Stimulated activated CD8-positive, alpha-beta memory T cell treated with anti-CD3 and anti-CD28 coated beads, Interleukin-7, amount 100 ng/mL, for 24 hours (primary cell): Measurements from ENCODE around the gene SNTA1.
"Not testable (repeated sequence)": the region's sequence is repeated elsewhere in the genome, so short reads cannot be mapped to it uniquely, and the experiment has no call there.

Source experiments
- DNase-seq: peaks from one replicate; pipeline ENCODE4 v3.0.0-alpha.2; 2020; ENCODE audit warnings: low read depth

SNTA1 gene

DNA sequence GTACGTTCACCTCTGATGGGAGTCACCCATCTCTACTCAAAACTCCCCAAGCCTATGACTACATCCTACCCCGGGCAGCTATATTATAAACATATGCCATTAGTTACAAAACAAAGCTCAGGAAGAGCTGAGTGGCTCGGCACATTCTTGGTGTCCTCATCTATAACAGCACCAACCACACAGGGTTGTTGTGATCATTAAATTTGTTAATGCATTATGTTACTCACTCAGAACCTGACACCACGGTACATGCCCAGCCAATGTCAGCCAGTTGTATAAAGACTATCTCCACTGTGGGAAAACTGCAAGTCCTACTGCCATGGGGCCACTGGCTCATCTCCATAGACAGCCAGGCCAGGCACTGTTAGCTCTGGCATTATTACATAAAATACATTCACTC lies 50.0 kb downstream of the SNTA1 start:
- no peak for DNase-seq

DNA sequence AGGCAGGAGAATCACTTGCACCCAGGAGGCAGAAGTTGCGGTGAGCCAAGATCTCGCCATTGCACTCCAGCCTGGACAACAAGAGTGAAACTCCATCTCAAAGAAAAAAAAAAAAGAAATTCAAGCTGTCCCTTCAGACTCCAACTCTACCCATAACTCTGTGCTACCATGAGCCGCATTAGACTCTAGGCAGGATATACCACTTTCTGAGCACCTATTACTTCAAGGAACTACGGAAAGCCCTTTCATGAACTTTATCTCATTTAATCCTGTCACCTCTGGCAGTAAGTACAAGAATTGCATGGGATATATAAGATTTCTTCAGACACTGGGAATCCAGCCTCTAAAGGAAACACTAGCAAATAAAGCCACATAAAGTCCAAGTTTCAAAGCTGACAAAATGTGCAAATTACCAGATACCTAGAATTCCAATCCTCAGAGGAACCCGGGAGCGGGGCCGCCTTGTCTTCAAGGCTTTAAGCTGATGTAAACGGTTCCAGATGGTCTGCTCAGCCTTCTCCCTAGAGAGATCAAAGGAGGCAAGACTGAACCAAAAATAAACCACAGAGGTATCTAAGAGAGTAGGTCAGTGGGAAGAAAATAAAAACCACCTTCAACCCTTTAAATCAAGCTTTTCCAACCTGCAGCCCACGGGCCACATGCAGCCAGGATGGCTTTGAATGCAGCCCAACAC lies 51.7 kb downstream of the SNTA1 start:
- no peak for DNase-seq

GRCh38 chr20:33389326-33389725 lies 54.2 kb downstream of the SNTA1 start:
- DNase-seq = not testable (repeated sequence)

DNA sequence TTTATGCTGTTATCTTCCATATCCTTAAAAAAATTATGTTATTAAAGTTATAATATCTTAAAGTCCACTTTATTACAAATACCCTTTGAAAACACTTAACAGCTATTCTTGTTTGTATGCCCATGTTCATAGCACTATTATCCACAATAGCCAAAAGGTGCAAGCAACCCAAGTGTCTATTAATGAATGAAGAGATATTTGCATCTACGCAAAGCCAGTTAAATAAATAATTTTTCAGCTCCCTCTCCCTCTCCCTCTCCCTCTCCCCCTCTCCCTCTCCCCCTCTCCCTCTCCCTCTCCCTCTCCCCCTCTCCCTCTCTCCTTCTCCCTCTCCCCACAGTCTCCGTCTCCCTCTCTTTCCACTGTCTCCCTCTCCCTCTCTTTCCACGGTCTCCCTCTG lies 55.3 kb downstream of the SNTA1 start:
- DNase-seq = no peak

- DNase-seq = no peak
Measured at GRCh38 chr20:33387177-33387576, 56.4 kb downstream of the SNTA1 start.

DNA sequence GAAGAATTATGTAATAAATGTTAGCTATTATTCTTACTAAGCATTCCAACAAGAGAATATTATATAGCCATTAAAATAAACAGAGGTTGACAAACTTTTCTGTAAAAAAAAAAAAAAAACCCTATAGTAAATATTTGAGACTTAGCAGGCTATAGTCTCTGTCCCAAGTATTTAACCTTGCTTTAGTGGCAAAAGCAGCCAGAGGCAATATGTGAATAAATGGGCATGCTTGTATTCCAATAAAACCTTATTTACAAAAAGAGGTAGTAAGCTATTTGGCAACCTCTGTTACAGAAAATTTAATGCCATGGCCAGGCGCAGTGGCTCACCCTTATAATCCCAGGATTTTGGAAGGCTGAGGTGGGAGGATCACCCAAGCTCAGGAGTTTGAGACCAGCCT lies 56.9 kb downstream of the SNTA1 start:
- DNase-seq = no peak

DNA sequence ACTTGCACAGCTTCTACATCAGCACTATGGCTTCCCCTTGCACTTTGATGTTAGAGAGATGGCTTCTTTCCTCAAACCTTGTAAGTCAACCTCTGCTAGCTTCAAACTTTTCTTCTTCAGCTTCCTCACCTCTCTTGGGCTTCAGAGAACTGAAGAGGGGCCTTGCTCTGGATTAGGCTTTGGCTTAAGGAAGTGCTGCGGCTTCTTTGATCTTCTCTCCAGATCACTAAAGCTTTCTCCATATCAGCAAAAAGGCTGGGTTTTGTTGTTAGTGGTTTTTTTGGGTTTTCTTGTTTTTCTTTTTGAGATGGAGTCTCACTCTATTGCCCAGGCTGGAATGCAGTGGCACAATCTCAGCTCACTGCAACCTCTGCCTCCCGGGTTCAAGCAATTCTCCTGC lies 66.2 kb downstream of the SNTA1 start:
- DNase-seq = no peak

- no peak for DNase-seq
Measured at GRCh38 chr20:33373735-33374605, 69.6 kb downstream of the SNTA1 start.

DNA sequence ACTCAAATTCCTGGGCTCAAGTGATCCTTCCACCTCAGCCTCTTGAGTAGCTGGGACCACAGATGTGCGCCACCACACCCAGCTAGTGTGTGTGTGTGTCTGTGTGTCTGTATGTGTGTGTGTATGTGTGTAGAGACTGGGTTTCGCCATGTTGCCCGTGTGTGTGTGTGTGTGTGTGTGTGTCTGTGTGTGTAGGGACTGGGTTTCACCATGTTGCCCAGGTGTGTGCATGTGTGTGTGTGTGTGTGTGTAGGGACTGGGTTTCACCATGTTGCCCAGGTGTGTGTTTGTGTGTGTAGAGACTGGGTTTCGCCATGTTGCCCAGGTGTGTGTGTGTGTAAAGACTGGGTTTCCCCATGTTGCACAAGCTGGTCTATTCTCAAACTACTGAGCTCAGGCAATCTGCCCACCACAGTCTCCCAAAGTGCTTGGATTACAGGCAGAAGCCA lies 70.5 kb downstream of the SNTA1 start:
- DNase-seq = no peak

GRCh38 chr20:33370291-33370690 lies 73.3 kb downstream of the SNTA1 start:
- no peak for DNase-seq

- DNase-seq = no peak
Measured at GRCh38 chr20:33362898-33363297, 80.7 kb downstream of the SNTA1 start.

DNA sequence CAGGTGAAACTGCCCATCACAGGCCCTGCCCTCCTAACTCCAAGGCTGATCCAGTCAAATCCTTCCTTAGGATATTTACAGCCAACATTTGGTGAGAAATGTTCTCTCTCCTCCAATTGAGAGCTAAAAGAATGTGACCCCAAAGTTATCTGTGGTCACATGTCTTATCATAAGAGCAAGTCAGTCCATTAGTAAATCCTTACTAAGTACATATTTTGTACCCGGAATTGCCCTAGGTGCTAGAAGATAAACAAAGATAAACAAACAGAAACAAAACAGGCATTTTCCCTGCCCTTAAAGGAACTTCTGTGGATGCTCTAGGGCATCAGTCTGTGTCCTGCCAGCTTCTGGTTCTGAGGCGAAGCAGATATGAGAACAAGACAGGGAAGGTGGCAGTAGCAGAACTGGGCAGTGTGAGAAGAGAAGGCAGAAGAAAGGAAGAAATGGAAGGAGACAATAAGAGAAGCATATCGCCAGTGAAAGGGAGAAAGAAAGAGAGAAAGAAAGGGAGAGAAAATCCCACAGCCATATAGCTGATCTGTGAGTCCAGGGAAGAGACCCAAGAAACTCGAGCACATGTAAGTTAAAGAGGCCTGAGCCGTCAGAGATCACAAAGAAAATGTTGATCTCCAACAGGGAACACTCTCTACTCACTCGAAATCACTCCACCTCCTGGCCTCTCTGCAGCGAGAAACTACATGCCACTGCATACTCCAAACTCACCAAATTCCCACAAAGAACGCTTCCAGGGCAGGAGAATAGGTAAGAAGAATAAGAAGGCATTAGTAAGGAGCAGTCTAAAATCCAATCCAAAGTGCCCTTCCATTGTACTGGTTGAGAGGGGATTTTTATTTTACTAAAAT lies 83.9 kb downstream of the SNTA1 start:
- DNase-seq = no peak
